Endothelial cell of umbilical vein (primary cell): Measurements from ENCODE around the gene MYH9. TPM values are rescaled to one million over a fixed set of nuclear protein-coding genes. Genes with fewer than 3 reads are reported as not detected.

ENCODE experiments used
- BruUV-seq: library from RNA; stranded (reverse); fragments of 400-500 nt; replicated peaks from 2 replicates; lab custom pipeline; 2021; lab: Mats Ljungman, UMichigan
- CTCF ChIA-PET: fragments of 300-600, 350-600 bp; sonication (Branson Sonifier 250); formaldehyde crosslinking; loops from one replicate; lab custom pipeline; 2021; ENCODE audit warnings: antibody characterized with exemption, inconsistent platforms; lab: Charles Lee
- POLR2A ChIA-PET: fragments of 300-600, 350-600 bp; sonication (Branson Sonifier 250); formaldehyde crosslinking; loops from one replicate; lab custom pipeline; 2021; ENCODE audit warnings: antibody characterized with exemption, inconsistent platforms; lab: Charles Lee
- DNase-seq: peaks from one replicate; pipeline ENCODE4 v3.0.0-alpha.2; 2011; ENCODE audit warnings: low read depth, low spot score
- FAIRE-seq: peaks from 2 replicates; lab custom pipeline; 2011; peaks lifted over from hg19 to GRCh38; lab: Jason Lieb, UNC
- H2AFZ ChIP-seq: 2 replicates; pipeline ENCODE4 v1.6.0; 2012; ENCODE audit warnings: low read depth, low read length, control low read depth, inconsistent platforms
- H3K27ac ChIP-seq: 2 replicates; pipeline ENCODE4 v1.5.1; 2011; ENCODE audit warnings: low read depth, mild to moderate bottlenecking, control low read depth, low read length, moderate library complexity; ENCODE audit not compliant: insufficient read depth
- H3K27me3 ChIP-seq, 2 experiments: 2 replicates each; pipeline versions ENCODE4 v1.6.0 to v1.6.1; 2011; ENCODE audit warnings: low read length in 2 of 2, mixed read lengths in 1 of 2; ENCODE audit not compliant: control insufficient read depth in 2 of 2, insufficient read depth in 2 of 2
- H3K36me3 ChIP-seq, 2 experiments: 2 replicates in 1 of 2; 3 replicates in 1 of 2; pipeline ENCODE4 v1.5.1; 2011; ENCODE audit warnings: low read length in 2 of 2, mild to moderate bottlenecking in 1 of 2, moderate library complexity in 1 of 2; ENCODE audit not compliant: control insufficient read depth in 2 of 2, insufficient read depth in 2 of 2; ENCODE audit errors: extremely low read depth in 1 of 2
- H3K4me1 ChIP-seq: 3 replicates; pipeline ENCODE4 v1.5.1; 2011; ENCODE audit warnings: mild to moderate bottlenecking, low read length; ENCODE audit not compliant: control insufficient read depth, insufficient read depth; ENCODE audit errors: extremely low read depth
- H3K4me2 ChIP-seq: 2 replicates; pipeline ENCODE4 v1.6.1; 2011; ENCODE audit warnings: low read length, control low read depth, mixed read lengths; ENCODE audit not compliant: insufficient read depth
- H3K4me3 ChIP-seq, 3 experiments: fragments of 200-600 bp in 1 of 3; sonication (generic), shearing (Covaris generic) in 1 of 3; replicated peaks in 1 of 3; 2 replicates each; pipeline ENCODE4 v1.5.1; 2011 to 2016; ENCODE audit warnings: control low read depth in 3 of 3, low read length in 3 of 3, mild to moderate bottlenecking in 2 of 3, inconsistent platforms in 1 of 3, low read depth in 1 of 3, moderate library complexity in 1 of 3; ENCODE audit not compliant: insufficient read depth in 1 of 3
- H3K79me2 ChIP-seq: 2 replicates; pipeline ENCODE4 v1.6.0; 2012; ENCODE audit warnings: low read length, inconsistent platforms; ENCODE audit not compliant: control insufficient read depth, insufficient read depth
- H3K9ac ChIP-seq: replicated peaks from 2 replicates; pipeline ENCODE3; 2011; ENCODE audit warnings: low read length, control low read depth; ENCODE audit not compliant: insufficient read depth; ENCODE audit errors: extremely low read depth
- H3K9me1 ChIP-seq: replicated peaks from 3 replicates; pipeline ENCODE4 v1.6.0; 2011; ENCODE audit warnings: mild to moderate bottlenecking, low read length; ENCODE audit not compliant: control insufficient read depth, insufficient read depth; ENCODE audit errors: extremely low read depth
- H3K9me3 ChIP-seq: replicated peaks from 2 replicates; pipeline ENCODE4 v1.5.1; 2012; ENCODE audit warnings: low read length, inconsistent platforms; ENCODE audit not compliant: control insufficient read depth, insufficient read depth
- H4K20me1 ChIP-seq: replicated peaks from 2 replicates; pipeline ENCODE3; 2011; ENCODE audit warnings: mild to moderate bottlenecking, low read length; ENCODE audit not compliant: control insufficient read depth, insufficient read depth; ENCODE audit errors: extremely low read depth
- CTCF ChIP-seq, 2 donors: IDR thresholded peaks; 1 replicate in 1 of 2; 2 replicates in 1 of 2; pipeline ENCODE4 v1.5.1; 2011; ENCODE audit warnings: low read length in 2 of 2, mild to moderate bottlenecking in 2 of 2, moderate library complexity in 2 of 2, control low read depth in 1 of 2, inconsistent platforms in 1 of 2, low read depth in 1 of 2; ENCODE audit not compliant: insufficient read depth in 1 of 2; ENCODE audit errors: extremely low read depth in 1 of 2
- EZH2 ChIP-seq: IDR thresholded peaks from 2 replicates; pipeline ENCODE4 v1.6.1; 2012; ENCODE audit warnings: borderline replicate concordance, low read depth, mild to moderate bottlenecking, moderate library complexity, low read length, inconsistent platforms; ENCODE audit not compliant: severe bottlenecking
- FOS ChIP-seq: IDR thresholded peaks from 2 replicates; pipeline ENCODE4 v1.6.1; 2011; ENCODE audit warnings: mild to moderate bottlenecking, low read length, moderate library complexity, borderline replicate concordance; ENCODE audit not compliant: insufficient read depth
- GATA2 ChIP-seq: IDR thresholded peaks from 2 replicates; pipeline ENCODE4 v1.7.0; 2011; ENCODE audit warnings: low read depth, mild to moderate bottlenecking, moderate library complexity, mixed read lengths, low read length; ENCODE audit not compliant: insufficient read length, insufficient read depth
- JUN ChIP-seq: IDR thresholded peaks from 2 replicates; pipeline ENCODE4 v1.6.1; 2011; ENCODE audit warnings: borderline replicate concordance, low read depth; ENCODE audit not compliant: insufficient read length, insufficient read depth
- MAX ChIP-seq: IDR thresholded peaks from 2 replicates; pipeline ENCODE4 v1.6.1; 2011; ENCODE audit not compliant: insufficient read depth, insufficient read length
- MYC ChIP-seq: IDR thresholded peaks from one replicate; pipeline ENCODE4 v1.6.1; 2011; ENCODE audit warnings: mild to moderate bottlenecking, low read depth, low read length
- POLR2A ChIP-seq: IDR thresholded peaks from 2 replicates; pipeline ENCODE4 v1.6.1; 2012; ENCODE audit warnings: low read depth, mild to moderate bottlenecking, control low read depth, low read length
- POLR2AphosphoS5 ChIP-seq: IDR thresholded peaks from 2 replicates; pipeline ENCODE4 v1.6.1; 2012; ENCODE audit warnings: low read depth, mild to moderate bottlenecking, control low read depth, low read length, moderate library complexity; ENCODE audit not compliant: insufficient read depth
- dilution Hi-C: fragments of 300-500 bp; cut with MboI; formaldehyde crosslinking; loops from one replicate; pipeline ENCODE4 v1.15.0; 2019; ENCODE audit warnings: low sequenced_read_pairs; ENCODE audit not compliant: extremely low pct_ligation_motif_present
- intact Hi-C: fragments of 100-400 bp; cut with micrococcal nuclease; formaldehyde crosslinking; loops from one replicate; pipeline ENCODE4 v1.10.0; 2022
- polyA plus RNA-seq, 4 experiments: library from polyadenylated mRNA; depleted of rRNA in 3 of 4; stranded (reverse) in 3 of 4; unstranded in 1 of 4; fragments of >200 nt; gene quantifications; 2 replicates each; pipeline versions ENCODE4 v1.2.1 to v1.2.3, GENCODE V29; 2011 to 2012; ENCODE audit warnings: missing spikeins in 1 of 4
- total RNA-seq: library from RNA; stranded (reverse); gene quantifications from 2 replicates; pipeline ENCODE4 v1.2.3, GENCODE V29; 2021

MYH9 gene
- total and polyA plus RNA-seq, 2 donors (not counting 3 experiments of a cell fraction or from before 2014, with no cell fraction given) = 188 to 1,413 TPM

- no peak overlapping the region for H3K4me2 ChIP-seq
- H3K9ac ChIP-seq = no peak overlapping the region
- no peak overlapping the region for H2AFZ ChIP-seq
- no peaks in the 10 kb centered on the region for H3K9me3 ChIP-seq
- no peak for DNase-seq
- ChIA-PET POLR2A (interaction anchor here (0.7 kb wide), 1 partner anchor 133 kb away, joined by 3 read pairs; the partner anchor contains the start of gene TXN2), CTCF (interaction anchor here (1.2 to 3.0 kb wide), 2 partner anchors 16 to 122 kb away, joined by 5 to 8 read pairs; no protein-coding TSS in a partner anchor)
- no peak overlapping the region for H3K4me3 ChIP-seq
- H4K20me1 ChIP-seq = no peaks in the 10 kb centered on the region
- H3K27me3 ChIP-seq = no peaks in the 10 kb centered on the region
- dilution Hi-C loops (no loop called here), intact Hi-C loops (no loop called here)
- TF ChIP-seq CTCF (IDR thresholded peaks at IDR 0.05; ENCODE audit: extremely low read depth in 1 of 2, insufficient read depth in 1 of 2, low read depth in 1 of 2, low read length in 2 of 2) (no peak), POLR2AphosphoS5 (peak; percentile 34)
- no peak for FAIRE-seq
- H3K27ac ChIP-seq = no peak overlapping the region
- peaks cover 96% of the 10 kb centered on the region for H3K79me2 ChIP-seq
- no TSS peak for BruUV-seq
- peaks cover 14 to 23% of the 10 kb centered on the region in 2 experiments for H3K36me3 ChIP-seq
- no peaks in the 10 kb centered on the region for H3K9me1 ChIP-seq
- peaks cover 80% of the 10 kb centered on the region for H3K4me1 ChIP-seq
Observed at GRCh38 chr22:36348760-36349159, 39.0 kb downstream of the MYH9 start.

- H4K20me1 ChIP-seq = no peaks in the 10 kb centered on the region
Observed at GRCh38 chr22:36347094-36347493, 40.7 kb downstream of the MYH9 start.

More at GRCh38 chr22:36347094-36347493, 40.7 kb downstream of the MYH9 start:
- no peak overlapping the region for H2AFZ ChIP-seq
- TF ChIP-seq JUN (no peak), FOS (no peak), POLR2AphosphoS5 (no peak), EZH2 (no peak), GATA2 (no peak), MAX (no peak), MYC (no peak), CTCF (IDR thresholded peaks at IDR 0.05; ENCODE audit: extremely low read depth in 1 of 2, insufficient read depth in 1 of 2, low read depth in 1 of 2, low read length in 2 of 2) (no peak), POLR2A (no peak)
- DNase-seq (no peak), FAIRE-seq (peak; percentile 80)
- ChIA-PET POLR2A (interaction anchor here (0.6 kb wide), 1 partner anchor 25 kb away, joined by 5 read pairs; no protein-coding TSS in a partner anchor), CTCF (interaction anchor here (0.7 kb wide), 1 partner anchor 123 kb away, joined by 4 read pairs; no protein-coding TSS in a partner anchor)
- H3K9ac ChIP-seq = no peak overlapping the region
- H3K4me2 ChIP-seq = no peak overlapping the region
- H3K9me1 ChIP-seq = no peaks in the 10 kb centered on the region
- no peaks in the 10 kb centered on the region for H3K9me3 ChIP-seq
- no peak overlapping the region for H3K4me3 ChIP-seq
- dilution Hi-C loops (no loop called here), intact Hi-C loops (no loop called here)
- no peak overlapping the region for H3K27ac ChIP-seq
- no peaks in the 10 kb centered on the region for H3K27me3 ChIP-seq
- peaks cover 20 to 29% of the 10 kb centered on the region in 2 experiments for H3K36me3 ChIP-seq
- peaks cover 77% of the 10 kb centered on the region for H3K4me1 ChIP-seq
- peaks cover 96% of the 10 kb centered on the region for H3K79me2 ChIP-seq
- no TSS peak for BruUV-seq
